PC-9 (cell line): Measurements from ENCODE around the gene C3AR1. TPM values are rescaled to one million over a fixed set of nuclear protein-coding genes. Genes with fewer than 3 reads are reported as not detected.

Experiments used
- BruUV-seq: library from RNA; stranded (reverse); fragments of 400-500 nt; replicated peaks from 2 replicates; lab custom pipeline; 2021; lab: Mats Ljungman, UMichigan
- CTCF ChIA-PET: fragments of 300-600 bp; sonication (Branson Sonifier 250); formaldehyde crosslinking; loops from one replicate; lab custom pipeline; 2022; ENCODE audit warnings: antibody characterized with exemption; lab: Charles Lee
- POLR2A ChIA-PET: fragments of 300-600 bp; sonication (Branson Sonifier 250); formaldehyde crosslinking; loops from one replicate; lab custom pipeline; 2022; ENCODE audit warnings: antibody characterized with exemption; ENCODE audit not compliant: unreplicated experiment; lab: Charles Lee
- DNase-seq, 2 experiments: peaks; one replicate each; pipeline versions ENCODE4 v3.0.0 to v3.0.0-alpha.2; 2015 to 2022; ENCODE audit warnings: mixed read lengths in 1 of 2
- H2AFZ ChIP-seq: fragments of 200-600 bp; sonication (generic); 2 replicates; pipeline ENCODE4 v1.8.1; 2017; ENCODE audit warnings: antibody characterized with exemption
- H3F3A ChIP-seq: fragments of 200-600 bp; sonication (generic); 2 replicates; pipeline ENCODE4 v1.8.1; 2017; ENCODE audit warnings: antibody characterized with exemption, mild to moderate bottlenecking, low read depth; ENCODE audit not compliant: insufficient read depth
- H3K27ac ChIP-seq: fragments of 200-600 bp; sonication (generic); 2 replicates; pipeline ENCODE4 v1.6.1; 2016; ENCODE audit warnings: mixed run types
- H3K27me3 ChIP-seq: fragments of 200-600 bp; sonication (generic); 2 replicates; pipeline ENCODE4 v1.6.1; 2016; ENCODE audit warnings: low read depth, mixed run types; ENCODE audit not compliant: insufficient read depth
- H3K36me3 ChIP-seq: fragments of 200-600 bp; sonication (generic); 2 replicates; pipeline ENCODE4 v1.6.1; 2016; ENCODE audit warnings: low read depth, mixed run types
- H3K4me1 ChIP-seq: fragments of 200-600 bp; sonication (generic); replicated peaks from 2 replicates; pipeline ENCODE4 v1.6.1; 2016; ENCODE audit warnings: mixed run types; ENCODE audit not compliant: insufficient read depth
- H3K4me2 ChIP-seq: fragments of 200-600 bp; sonication (generic); 2 replicates; pipeline ENCODE4 v1.6.1; 2017; ENCODE audit warnings: mixed run types
- H3K4me3 ChIP-seq: fragments of 200-600 bp; sonication (generic); 2 replicates; pipeline ENCODE4 v1.6.1; 2016; ENCODE audit warnings: mixed run types
- H3K79me2 ChIP-seq: fragments of 200-600 bp; sonication (generic); 2 replicates; pipeline ENCODE4 v1.6.1; 2017; ENCODE audit warnings: low read depth, mixed run types
- H3K9me2 ChIP-seq: fragments of 200-600 bp; sonication (generic); 2 replicates; pipeline ENCODE4 v1.8.1; 2017; ENCODE audit warnings: mild to moderate bottlenecking; ENCODE audit not compliant: insufficient read depth
- H3K9me3 ChIP-seq: fragments of 200-600 bp; sonication (generic); 2 replicates; pipeline ENCODE4 v1.8.1; 2016; ENCODE audit warnings: low read depth; ENCODE audit not compliant: insufficient read depth
- H4K20me1 ChIP-seq: fragments of 200-600 bp; sonication (generic); 2 replicates; pipeline ENCODE4 v1.8.1; 2017; ENCODE audit not compliant: insufficient read depth
- CTCF ChIP-seq: fragments of 200-600 bp; sonication (generic); conservative IDR thresholded peaks from 2 replicates; pipeline ENCODE4 v1.6.1; 2017; ENCODE audit warnings: mixed run types, antibody characterized with exemption, mild to moderate bottlenecking, moderate library complexity
- EZH2 ChIP-seq: fragments of 200-600 bp; sonication (generic); IDR thresholded peaks from 2 replicates; pipeline ENCODE4 v1.8.0; 2017; ENCODE audit warnings: antibody characterized with exemption, low read depth
- intact Hi-C: fragments of 100-400 bp; cut with micrococcal nuclease; formaldehyde crosslinking; loops from one replicate; pipeline ENCODE4 v1.10.0; 2022; ENCODE audit not compliant: unreplicated experiment
- total RNA-seq: library from RNA; stranded (reverse); gene quantifications from 2 replicates; pipeline ENCODE4 v1.2.3, GENCODE V29; 2021

C3AR1 gene
- total RNA-seq, 1 experiment from 2014 or later: not detected

- H3K27ac ChIP-seq: no peak overlapping the region
These were observed 36.0 kb downstream of the C3AR1 start for GRCh38 chr12:8030189-8030588.

GRCh38 chr12:8028267-8028666 lies 37.9 kb downstream of the C3AR1 start:
- Histone ChIP-seq H3K9me2 (no peaks in the 10 kb centered on the region), H3K4me1 (peaks cover 22% of the 10 kb centered on the region), H3K9me3 (no peaks in the 10 kb centered on the region), H3K27me3 (no peaks in the 10 kb centered on the region), H3K4me2 (peak overlapping the region; percentile 83), H2AFZ (peak overlapping the region; percentile 95; the same call in 1 of the 2 replicates), H3K4me3 (peak overlapping the region; percentile 70; the same call in 1 of the 2 replicates), H4K20me1 (no peaks in the 10 kb centered on the region), H3F3A (peaks cover 18% of the 10 kb centered on the region), H3K36me3 (no peaks in the 10 kb centered on the region), H3K27ac (no peak overlapping the region; the same call in 1 of the 2 replicates), H3K79me2 (peaks cover 7% of the 10 kb centered on the region)
- CTCF ChIA-PET: interaction anchor here (0.7 kb wide), 1 partner anchor 99 kb away, joined by 6 read pairs; no protein-coding TSS in a partner anchor
- POLR2A ChIA-PET: interaction anchor here (0.6 to 0.7 kb wide), 2 partner anchors 128 to 1010 kb away, joined by 5 to 15 read pairs; partner anchors contain the start of gene LPCAT3
- no peak for DNase-seq
- BruUV-seq: no TSS peak
- TF ChIP-seq EZH2 (no peak), CTCF (no peak)
- intact Hi-C loops: no loop called here

More at GRCh38 chr12:8030189-8030588, 36.0 kb downstream of the C3AR1 start:
- intact Hi-C loops: no loop called here
- POLR2A ChIA-PET: no interaction called here
- Histone ChIP-seq H3K4me1 (peaks cover 41% of the 10 kb centered on the region), H3F3A (peaks cover 32% of the 10 kb centered on the region), H3K9me3 (no peaks in the 10 kb centered on the region), H3K4me3 (no peak overlapping the region), H4K20me1 (no peaks in the 10 kb centered on the region), H3K79me2 (peaks cover 24% of the 10 kb centered on the region), H3K9me2 (no peaks in the 10 kb centered on the region), H2AFZ (no peak overlapping the region), H3K36me3 (no peaks in the 10 kb centered on the region), H3K27me3 (no peaks in the 10 kb centered on the region), H3K4me2 (no peak overlapping the region)
- no peak for DNase-seq
- TF ChIP-seq CTCF (no peak), EZH2 (no peak)
- CTCF ChIA-PET: no interaction called here
- BruUV-seq: no TSS peak

- intact Hi-C loops: loop anchor here (2.0 kb wide), 4 partner anchors 37 to 215 kb away; no protein-coding TSS in a partner anchor
- peak overlapping the region; percentile 95 for H2AFZ ChIP-seq
- CTCF ChIA-PET: no interaction called here
- H3K4me2 ChIP-seq: peak overlapping the region; percentile 83
- TF ChIP-seq CTCF (no peak), EZH2 (no peak)
- DNase-seq: no peak
- H3F3A ChIP-seq: peaks cover 18% of the 10 kb centered on the region
- peak overlapping the region; percentile 70; the same call in 1 of the 2 replicates for H3K4me3 ChIP-seq
- no peaks in the 10 kb centered on the region for H3K27me3 ChIP-seq
- no peaks in the 10 kb centered on the region for H4K20me1 ChIP-seq
- no peaks in the 10 kb centered on the region for H3K9me3 ChIP-seq
- peaks cover 3% of the 10 kb centered on the region; the same call in 1 of the 2 replicates for H3K79me2 ChIP-seq
- H3K36me3 ChIP-seq: no peaks in the 10 kb centered on the region
- H3K4me1 ChIP-seq: peaks cover 20% of the 10 kb centered on the region
- no peaks in the 10 kb centered on the region for H3K9me2 ChIP-seq
- no TSS peak for BruUV-seq
- peak overlapping the region; percentile 89 for H3K27ac ChIP-seq
- POLR2A ChIA-PET: interaction anchor here (0.7 kb wide), 1 partner anchor 127 kb away, joined by 15 read pairs; no protein-coding TSS in a partner anchor
These were observed 38.3 kb downstream of the C3AR1 start for GRCh38 chr12:8027856-8028255.
